Head of caudate nucleus (tissue), 42 donors: ENCODE measurements around the gene PRPH2.

Experiments
- DNase-seq, 42 donors: peaks; one replicate each; pipeline versions ENCODE4 v3.0.0 to v3.0.0-alpha.2; 2020 to 2021; ENCODE audit warnings: mixed read lengths in 7 of 42
- intact Hi-C: fragments of 100-400 bp; cut with DNase I; formaldehyde crosslinking; loops from one replicate; pipeline ENCODE4 v1.15.0; 2022

PRPH2 gene, protein sequence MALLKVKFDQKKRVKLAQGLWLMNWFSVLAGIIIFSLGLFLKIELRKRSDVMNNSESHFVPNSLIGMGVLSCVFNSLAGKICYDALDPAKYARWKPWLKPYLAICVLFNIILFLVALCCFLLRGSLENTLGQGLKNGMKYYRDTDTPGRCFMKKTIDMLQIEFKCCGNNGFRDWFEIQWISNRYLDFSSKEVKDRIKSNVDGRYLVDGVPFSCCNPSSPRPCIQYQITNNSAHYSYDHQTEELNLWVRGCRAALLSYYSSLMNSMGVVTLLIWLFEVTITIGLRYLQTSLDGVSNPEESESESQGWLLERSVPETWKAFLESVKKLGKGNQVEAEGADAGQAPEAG

GRCh38 chr6:42722497-42722896 lies at the start of gene PRPH2:
TSS of gene PRPH2 (minus strand) at chr6:42722597. CDS start at chr6:42722334, 263 bp downstream.
- no peak for DNase-seq
- intact Hi-C loops, result loop anchor here (10.0 kb wide), 2 partner anchors 62 to 152 kb away; partner anchors contain the start of genes BICRAL and RPL7L1

DNA sequence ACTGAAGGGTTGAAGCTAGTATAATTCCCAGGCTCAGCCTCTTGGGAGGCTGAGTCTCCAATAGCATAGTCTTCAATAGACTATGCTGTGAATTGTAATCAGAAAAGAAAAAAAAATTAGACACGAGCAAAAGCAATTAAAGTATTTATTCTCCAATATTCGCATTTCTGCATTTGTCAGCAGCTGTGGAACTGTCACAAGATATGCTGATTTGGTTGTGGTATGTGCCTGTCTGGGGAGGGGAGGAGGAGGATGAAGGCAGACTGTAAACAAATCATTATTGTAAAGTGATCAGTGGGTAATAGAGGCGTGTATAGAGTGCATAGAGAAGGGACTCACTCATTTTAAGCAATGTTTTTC lies 49.3 kb upstream of the PRPH2 start:
- no peak for DNase-seq
- intact Hi-C loops, result no loop called here

- intact Hi-C loops, result no loop called here
- DNase-seq, result no peak
These were observed 47.4 kb upstream of the PRPH2 start for GRCh38 chr6:42769836-42770235.

- intact Hi-C loops, result no loop called here
These were observed 46.7 kb upstream of the PRPH2 start for GRCh38 chr6:42769051-42769450.

GRCh38 chr6:42766163-42766670 lies 43.8 kb upstream of the PRPH2 start:
- no peak for DNase-seq
- intact Hi-C loops, result no loop called here

More at GRCh38 chr6:42769051-42769450, 46.7 kb upstream of the PRPH2 start:
- no peak for DNase-seq

DNA sequence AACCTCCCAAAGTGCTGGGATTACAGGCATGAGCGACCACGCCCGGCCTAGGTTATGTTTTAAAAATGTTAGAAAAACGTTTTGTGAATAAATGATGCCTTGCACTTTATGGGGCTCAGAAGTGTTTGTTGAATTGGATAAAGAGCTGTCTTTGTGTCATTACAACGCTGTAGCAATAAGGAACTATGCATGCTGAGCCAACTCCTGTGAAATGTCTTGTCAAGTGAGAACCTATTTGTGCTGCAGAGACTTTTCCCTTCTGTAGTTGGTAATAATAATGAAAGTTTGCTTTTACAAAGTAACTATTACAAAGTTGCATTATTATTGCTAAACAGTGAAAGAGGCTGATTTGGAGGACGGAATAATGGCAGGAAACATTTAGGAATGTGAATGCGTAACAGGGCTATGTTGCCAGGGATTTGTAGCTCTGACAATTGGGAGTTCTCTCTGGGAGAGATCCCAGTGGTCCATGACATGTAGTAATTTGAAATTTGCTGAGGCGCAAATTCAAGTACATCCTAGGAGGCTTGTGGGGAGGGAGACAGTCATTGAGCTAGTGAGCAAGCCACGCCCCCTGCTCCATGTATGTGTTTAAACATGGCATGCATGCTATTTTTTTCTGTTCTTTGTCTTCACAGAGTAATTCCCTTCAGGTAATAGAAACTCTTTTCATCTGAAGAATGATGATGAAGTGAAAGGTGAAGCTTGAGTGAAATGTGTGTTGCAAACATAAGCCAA lies 42.7 kb upstream of the PRPH2 start:
- intact Hi-C loops, result no loop called here
- no peak for DNase-seq

DNA sequence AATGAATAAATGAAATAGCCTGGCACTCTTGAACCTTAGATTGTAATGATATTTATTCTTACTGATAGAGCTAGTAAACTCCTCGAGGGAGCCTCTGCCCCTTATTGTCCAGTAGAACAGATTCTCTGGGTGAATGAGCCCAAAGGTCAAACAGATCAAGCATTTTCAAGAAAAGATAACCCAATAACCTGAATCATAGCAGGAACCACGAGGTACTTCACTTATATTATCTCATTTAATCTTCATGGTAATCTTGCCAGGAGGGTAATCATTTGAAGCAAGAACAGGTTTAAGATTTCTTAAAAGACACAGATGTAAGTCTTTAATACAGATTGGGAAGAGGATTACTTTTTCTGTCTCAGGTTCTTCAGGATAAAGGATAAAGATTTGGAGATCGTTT lies 40.6 kb upstream of the PRPH2 start:
- intact Hi-C loops, result no loop called here
- DNase-seq, result no peak

GRCh38 chr6:42762426-42762859 lies 40.0 kb upstream of the PRPH2 start:
- DNase-seq, result no peak
- intact Hi-C loops, result no loop called here

DNA sequence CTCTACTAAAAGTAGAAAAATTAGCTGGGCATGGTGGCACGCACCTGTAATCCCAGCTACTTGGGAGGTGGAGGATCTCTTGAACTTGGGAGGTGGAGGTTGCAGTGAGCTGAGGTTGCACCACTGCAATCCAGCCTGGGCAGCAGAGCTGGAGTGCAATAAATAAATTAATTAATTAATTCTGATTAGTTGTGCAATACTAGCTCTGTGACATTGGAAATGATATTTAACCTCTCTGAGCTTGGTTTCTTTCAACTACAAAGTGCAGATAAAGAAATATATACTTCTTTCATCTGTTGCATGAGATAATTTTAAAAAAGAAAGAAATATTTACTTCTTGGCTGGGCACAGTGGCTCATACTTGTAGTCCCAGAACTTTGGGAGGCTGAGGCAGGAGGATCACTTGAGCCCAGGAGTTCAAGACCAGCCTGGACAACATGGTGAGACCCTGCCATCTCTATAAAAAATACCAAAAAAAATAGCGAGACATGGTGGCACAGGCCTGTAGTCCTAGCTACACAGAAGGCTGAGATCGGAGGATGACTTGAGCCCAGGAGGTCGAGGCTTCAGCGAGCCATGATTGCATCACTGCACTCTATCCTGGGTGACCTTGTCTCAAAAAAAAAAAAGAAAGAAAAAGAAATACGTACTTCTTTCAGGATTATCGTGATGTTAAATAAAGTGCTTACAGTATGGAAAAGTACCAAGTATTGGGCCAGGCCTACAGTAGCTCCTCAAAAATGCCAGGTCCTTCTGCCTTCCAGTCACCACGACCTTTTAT lies 39.1 kb upstream of the PRPH2 start:
- no peak for DNase-seq
- intact Hi-C loops, result no loop called here

DNA sequence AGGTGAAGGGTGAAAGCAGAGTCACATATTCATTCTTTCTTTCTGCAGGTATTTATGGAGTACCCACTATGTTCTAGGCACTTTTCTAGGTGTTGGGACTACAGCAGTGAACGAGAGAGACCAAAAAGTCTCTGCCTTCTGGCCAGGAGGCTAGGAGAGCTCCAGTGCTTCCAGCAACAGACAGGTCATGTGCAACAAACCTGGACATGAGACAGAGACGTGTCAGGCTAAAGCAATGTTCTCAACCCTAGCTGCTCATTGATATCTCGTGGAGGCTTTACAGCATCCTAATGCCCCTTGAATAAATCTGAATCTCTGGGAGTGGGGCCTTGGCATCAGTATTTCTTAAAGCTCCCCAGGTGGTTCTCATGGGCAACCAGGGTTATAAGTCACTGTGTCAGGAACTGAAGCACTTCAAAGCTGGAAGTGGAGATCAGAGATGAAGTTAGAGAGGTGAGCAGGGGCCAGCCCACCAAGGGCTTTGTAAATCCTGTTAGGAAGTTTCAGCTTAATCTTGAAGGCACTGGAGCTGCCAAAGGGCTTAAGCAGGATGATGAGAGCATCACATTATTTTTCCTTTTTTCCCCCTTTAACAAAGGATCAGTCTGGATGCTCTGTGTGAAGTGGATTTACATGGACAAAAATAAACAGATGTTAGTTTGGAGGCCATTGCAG lies 36.5 kb upstream of the PRPH2 start:
- intact Hi-C loops, result no loop called here
- no peak for DNase-seq

DNA sequence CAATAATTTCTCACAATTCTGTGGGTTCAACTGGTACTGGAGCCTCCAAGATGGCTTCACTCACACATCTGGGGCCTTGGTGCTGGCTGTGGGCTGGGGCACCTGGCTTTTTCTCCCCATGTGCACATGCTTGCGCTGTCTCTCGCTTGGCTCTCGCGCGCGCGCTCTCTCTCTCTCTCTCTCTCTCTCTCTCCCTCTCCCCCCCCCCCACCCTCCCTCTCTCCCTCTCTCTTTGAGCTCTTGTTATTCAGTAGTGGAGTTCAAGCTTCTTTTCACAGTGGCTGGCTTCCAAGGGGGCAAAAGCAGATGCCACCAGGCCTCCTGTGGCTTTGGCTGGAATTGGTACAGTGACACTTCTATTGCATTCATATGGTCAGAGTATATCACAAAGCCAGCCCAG lies 34.3 kb upstream of the PRPH2 start:
- intact Hi-C loops, result no loop called here
- peak in 14 of 42 donors; percentile 2 to 54 (median 21) for DNase-seq

DNA sequence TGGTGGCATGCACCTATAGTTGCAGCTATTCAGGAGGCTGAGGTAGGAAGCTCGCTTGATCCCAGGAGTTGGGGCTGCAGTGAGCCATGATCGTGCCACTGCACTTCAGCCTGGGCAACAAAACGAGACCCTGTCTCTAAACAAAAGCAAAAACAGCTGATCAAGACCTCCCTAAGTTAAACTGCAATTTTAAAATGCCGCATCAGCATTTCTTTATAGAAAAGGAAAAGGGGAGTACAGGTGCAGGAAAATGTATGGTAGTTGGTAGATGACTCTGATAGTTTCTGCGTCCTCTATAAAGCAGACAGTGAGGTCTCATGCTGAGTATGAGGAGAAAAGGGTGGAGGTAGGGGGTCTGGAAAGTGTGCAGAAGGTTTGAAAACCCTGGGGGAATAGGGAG lies 32.4 kb upstream of the PRPH2 start:
- DNase-seq, result no peak
- intact Hi-C loops, result no loop called here

DNA sequence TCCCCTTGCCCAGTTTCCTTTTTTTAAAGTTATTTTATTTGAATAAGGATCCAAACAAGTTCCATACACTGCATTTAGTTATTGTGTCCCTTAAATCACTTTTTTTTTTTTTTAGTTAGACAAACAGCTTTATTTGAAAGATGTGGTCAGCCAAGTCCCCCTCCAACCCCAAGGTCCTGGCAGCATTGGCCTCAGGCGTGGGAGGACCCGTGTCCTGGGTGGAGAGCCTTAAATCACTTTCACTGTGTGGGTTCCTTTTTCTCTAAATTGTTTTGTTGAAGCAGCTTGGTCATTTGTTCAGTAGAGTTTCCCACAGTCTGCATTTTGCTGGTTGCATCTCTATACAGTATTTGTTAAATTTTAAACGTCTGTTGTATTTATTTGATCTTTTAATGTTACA lies 28.7 kb upstream of the PRPH2 start:
- intact Hi-C loops, result no loop called here
- DNase-seq, result no peak

- intact Hi-C loops, result no loop called here
- peak in 1 of 42 donors; percentile 8 for DNase-seq
These were observed 26.0 kb upstream of the PRPH2 start for GRCh38 chr6:42748203-42748898.

- peak; percentile 58 to 91 (median 79) for DNase-seq
These were observed 24.3 kb upstream of the PRPH2 start for GRCh38 chr6:42746463-42747391.

DNA sequence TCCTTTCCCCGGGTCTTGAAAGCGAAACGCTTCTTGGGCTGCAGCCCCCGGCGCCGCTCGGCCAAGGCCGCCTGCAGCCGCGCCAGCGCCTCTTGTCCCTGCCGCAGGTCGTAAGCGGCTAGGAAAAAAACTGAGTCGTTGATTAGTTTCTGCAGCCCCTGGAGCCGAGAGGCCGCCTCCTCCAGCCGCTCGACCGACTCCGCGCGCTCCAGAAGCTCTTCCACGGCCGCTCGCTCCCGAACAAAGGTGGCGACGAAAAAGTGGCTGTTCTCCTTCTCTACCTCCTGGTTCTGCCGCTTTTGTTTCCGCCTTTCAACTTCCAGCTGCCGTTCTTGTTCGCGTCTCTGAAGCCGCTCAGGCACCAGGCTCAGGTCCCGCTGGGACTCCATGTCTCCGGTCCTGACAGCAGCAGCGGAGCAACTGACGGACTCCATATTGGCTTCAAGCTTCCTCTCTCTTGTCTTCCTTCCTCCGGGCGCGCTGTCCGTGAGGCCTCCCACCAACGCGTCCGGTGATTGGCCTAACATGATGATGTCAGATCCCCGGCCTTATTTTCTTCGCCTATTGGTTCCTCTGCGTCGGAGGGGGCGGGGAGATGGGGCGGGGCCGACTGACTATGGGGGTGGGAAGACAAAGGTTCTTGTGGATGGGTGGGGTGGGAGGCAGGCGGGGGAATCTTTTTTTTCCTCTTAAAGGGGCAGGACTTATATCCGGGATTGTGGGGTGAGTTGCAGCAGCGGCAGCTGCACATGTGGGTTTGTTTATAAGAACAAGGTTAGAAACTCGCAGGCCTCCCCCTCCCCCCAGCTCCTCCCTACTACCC lies 23.5 kb upstream of the PRPH2 start, which contains the start of gene TBCC:
Gene TBCC, minus strand, starts transcription at position 464 of the 823 bp plus-strand sequence. Its CDS starts 30 bp downstream, at position 434.
- peak; percentile 90 to 99 (median 98) for DNase-seq
- intact Hi-C loops, result loop anchor here (2.0 kb wide), 1 partner anchor 37 kb away; the partner anchor contains the start of gene BICRAL

More at GRCh38 chr6:42746463-42747391, 24.3 kb upstream of the PRPH2 start:
- intact Hi-C loops, result loop anchor here (2.0 kb wide), 1 partner anchor 36 kb away; the partner anchor contains the start of gene BICRAL
